ENCODE measurements around the gene EP400. TPM values are rescaled to one million over a fixed set of nuclear protein-coding genes. Genes with fewer than 3 reads are reported as not detected.

EP400 gene
- total and polyA plus RNA-seq, 4 donors = 11.4 to 47.8 (median 25.7) TPM

DNA sequence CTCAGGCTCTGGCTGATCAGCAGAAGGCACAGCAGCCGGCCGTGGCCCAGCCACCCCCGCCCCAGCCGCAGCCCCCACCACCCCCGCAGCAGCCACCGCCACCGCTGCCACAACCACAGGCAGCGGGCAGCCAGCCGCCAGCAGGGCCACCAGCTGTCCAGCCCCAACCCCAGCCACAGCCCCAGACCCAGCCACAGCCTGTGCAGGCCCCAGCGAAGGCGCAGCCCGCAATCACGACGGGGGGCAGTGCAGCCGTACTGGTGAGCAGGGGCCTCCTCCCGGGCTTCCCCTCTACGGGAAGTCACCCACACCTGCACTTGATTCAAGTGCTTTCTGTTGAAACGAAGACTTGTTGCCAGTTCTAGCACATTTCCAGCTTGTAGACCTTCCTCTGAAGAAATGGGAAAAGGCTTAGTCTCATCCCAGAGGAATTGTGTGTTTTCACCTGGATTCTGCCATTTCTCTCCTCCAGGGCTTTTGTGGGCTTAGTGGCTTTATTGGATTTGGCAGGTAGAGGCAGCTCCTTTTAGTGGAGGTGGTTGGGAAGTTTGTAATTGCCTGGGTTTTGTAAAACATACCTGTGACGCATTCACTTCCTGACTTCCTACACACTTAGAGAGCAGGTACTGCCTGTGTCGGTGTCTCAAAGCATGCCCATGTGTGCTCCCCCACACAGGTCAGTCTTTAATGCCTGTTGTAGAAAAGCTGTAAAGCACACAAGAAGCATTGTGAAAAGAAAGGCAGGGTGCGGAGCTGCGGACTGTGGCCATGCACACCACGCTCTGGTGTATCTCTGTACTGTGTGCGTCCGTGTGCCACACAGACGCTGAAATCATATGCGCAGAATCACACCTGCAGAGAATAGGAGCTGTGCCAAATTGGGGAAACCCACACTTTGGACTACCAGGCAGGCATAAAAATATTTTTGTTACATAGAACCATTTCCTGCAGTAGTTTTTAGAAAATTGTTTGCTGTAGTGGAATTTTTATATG, 103.9 kb downstream of the EP400 start:
- peaks cover 0 to 2% (median 0%) of the 10 kb centered on the region in 4 donors for H3K9me3 ChIP-seq (ENCODE audit: control insufficient read depth in 4 of 4, insufficient read depth in 3 of 4, low read length in 3 of 4)
- 93 to 95% methylated on average over 27 of the region's 27 CpGs for WGBS, 2 donors
- H3K27me3 ChIP-seq (ENCODE audit: control insufficient read depth in 3 of 3, insufficient read depth in 3 of 3, low read length in 2 of 3) = no peaks in the 10 kb centered on the region
- TF ChIP-seq CTCF (IDR thresholded peaks at IDR 0.05; ENCODE audit: control extremely low read depth, extremely low read depth) = no peak
- H3K4me1 ChIP-seq (ENCODE audit: control insufficient read depth in 5 of 5, insufficient read depth in 5 of 5, low read length in 5 of 5) = no peaks in the 10 kb centered on the region
- H3K9ac ChIP-seq (ENCODE audit: insufficient read depth in 1 of 2, low read length in 2 of 2) = no peak overlapping the region
- DNase-seq (no peak), ATAC-seq (ENCODE audit: insufficient read depth, low FRiP score) (no peak)
- H3K27ac ChIP-seq (ENCODE audit: low read depth in 1 of 2, low read length in 1 of 2) = no peak overlapping the region
- peaks cover 30 to 75% (median 43%) of the 10 kb centered on the region in 4 donors for H3K36me3 ChIP-seq (ENCODE audit: control insufficient read depth in 4 of 4, insufficient read depth in 4 of 4, low read length in 4 of 4)
- H3K4me3 ChIP-seq = no peak overlapping the region

- no peak for ATAC-seq (ENCODE audit: insufficient read depth, low FRiP score)
- Histone ChIP-seq H3K4me3 (no peak overlapping the region), H3K9ac (ENCODE audit: insufficient read depth in 1 of 2, low read length in 2 of 2) (no peak overlapping the region), H3K9me3 (ENCODE audit: control insufficient read depth in 4 of 4, insufficient read depth in 3 of 4, low read length in 3 of 4) (peaks cover 0 to 2% (median 0%) of the 10 kb centered on the region in 4 donors), H3K27me3 (ENCODE audit: control insufficient read depth in 3 of 3, insufficient read depth in 3 of 3, low read length in 2 of 3) (no peaks in the 10 kb centered on the region), H3K36me3 (ENCODE audit: control insufficient read depth in 4 of 4, insufficient read depth in 4 of 4, low read length in 4 of 4) (peaks cover 26 to 63% (median 33%) of the 10 kb centered on the region in 4 donors), H3K27ac (ENCODE audit: low read depth in 1 of 2, low read length in 1 of 2) (no peak overlapping the region), H3K4me1 (ENCODE audit: control insufficient read depth in 5 of 5, insufficient read depth in 5 of 5, low read length in 5 of 5) (no peaks in the 10 kb centered on the region)
- 98 to 99% methylated on average over 12 of the region's 12 CpGs for WGBS, 2 donors
- no peak for DNase-seq
- TF ChIP-seq CTCF (IDR thresholded peaks at IDR 0.05; ENCODE audit: control extremely low read depth, extremely low read depth) = no peak
These were observed 105.2 kb downstream of the EP400 start for GRCh38 chr12:132054983-132055382.

DNA sequence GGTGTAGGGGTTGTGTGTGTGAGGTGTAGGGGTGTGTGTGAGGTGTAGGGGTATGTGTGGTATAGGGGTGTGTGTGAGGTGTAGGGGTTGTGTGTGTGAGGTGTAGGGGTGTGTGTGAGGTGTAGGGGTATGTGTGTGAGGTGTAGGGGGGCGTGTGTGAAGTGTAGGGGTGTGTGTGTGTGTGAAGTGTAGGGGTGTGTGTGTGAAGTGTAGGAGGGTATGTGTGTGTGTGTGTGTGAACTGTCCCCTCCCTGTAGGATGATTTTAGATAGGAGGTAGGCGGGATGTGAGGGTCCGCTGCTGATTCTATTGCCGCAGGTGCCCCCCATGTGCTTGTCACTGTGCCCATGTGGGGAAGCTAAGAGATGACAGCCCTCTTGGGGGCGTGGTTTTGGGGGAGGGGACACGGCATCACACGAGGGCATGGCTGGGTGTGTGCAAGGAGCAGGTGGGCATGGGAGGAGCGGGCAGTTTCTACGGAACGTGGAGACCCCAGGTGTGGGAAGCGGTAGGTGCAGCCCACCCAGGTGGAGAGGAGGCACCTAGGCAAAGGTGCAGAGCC, 105.9 kb downstream of the EP400 start:
- no peaks in the 10 kb centered on the region for H3K27me3 ChIP-seq (ENCODE audit: control insufficient read depth in 3 of 3, insufficient read depth in 3 of 3, low read length in 2 of 3)
- H3K9ac ChIP-seq (ENCODE audit: insufficient read depth in 1 of 2, low read length in 2 of 2) = no peak overlapping the region
- H3K9me3 ChIP-seq (ENCODE audit: control insufficient read depth in 4 of 4, insufficient read depth in 3 of 4, low read length in 3 of 4) = peaks cover 0 to 2% (median 0%) of the 10 kb centered on the region in 4 donors
- no peaks in the 10 kb centered on the region for H3K4me1 ChIP-seq (ENCODE audit: control insufficient read depth in 5 of 5, insufficient read depth in 5 of 5, low read length in 5 of 5)
- ATAC-seq (ENCODE audit: insufficient read depth, low FRiP score) (no peak), DNase-seq (no peak)
- H3K4me3 ChIP-seq = no peak overlapping the region
- no peak overlapping the region for H3K27ac ChIP-seq (ENCODE audit: low read depth in 1 of 2, low read length in 1 of 2)
- peaks cover 26 to 57% (median 32%) of the 10 kb centered on the region in 4 donors for H3K36me3 ChIP-seq (ENCODE audit: control insufficient read depth in 4 of 4, insufficient read depth in 4 of 4, low read length in 4 of 4)
- WGBS, 2 donors = 91 to 96% methylated on average over 11 of the region's 11 CpGs
- TF ChIP-seq CTCF (IDR thresholded peaks at IDR 0.05; ENCODE audit: control extremely low read depth, extremely low read depth) = no peak
